H9 (cell line): ENCODE measurements around the gene USP35. TPM values are rescaled to one million over a fixed set of nuclear protein-coding genes. Genes with fewer than 3 reads are reported as not detected.

Source experiments
- DNase-seq: peaks from one replicate; pipeline ENCODE4 v3.0.0-alpha.2; 2017
- H2AFZ ChIP-seq: one replicate; pipeline ENCODE4 v1.6.1; 2013; ENCODE audit warnings: mild to moderate bottlenecking, low read length, control low read depth, moderate library complexity
- H2AK5ac ChIP-seq: 2 replicates; pipeline ENCODE4 v1.6.1; 2013; ENCODE audit warnings: low read length, control low read depth, mixed read lengths; ENCODE audit not compliant: insufficient read length
- H2BK120ac ChIP-seq: one replicate; pipeline ENCODE4 v1.6.1; 2013; ENCODE audit warnings: low read depth, mild to moderate bottlenecking, low read length, control low read depth, inconsistent platforms; ENCODE audit not compliant: poor library complexity, severe bottlenecking
- H2BK12ac ChIP-seq: 2 replicates; pipeline ENCODE4 v1.6.1; 2013; ENCODE audit warnings: low read length, control low read depth, mixed read lengths, low read depth; ENCODE audit not compliant: insufficient read length
- H2BK15ac ChIP-seq: 2 replicates; pipeline ENCODE4 v1.6.1; 2013; ENCODE audit warnings: low read depth, low read length, control low read depth
- H2BK20ac ChIP-seq: one replicate; pipeline ENCODE4 v1.6.1; 2013; ENCODE audit warnings: low read depth, mild to moderate bottlenecking, low read length, control low read depth, inconsistent platforms; ENCODE audit not compliant: poor library complexity, severe bottlenecking
- H2BK5ac ChIP-seq: 2 replicates; pipeline ENCODE4 v1.6.1; 2013; ENCODE audit warnings: low read length, control low read depth, mixed read lengths; ENCODE audit not compliant: insufficient read length
- H3K14ac ChIP-seq: 2 replicates; pipeline ENCODE4 v1.6.1; 2013; ENCODE audit warnings: low read length, control low read depth; ENCODE audit not compliant: insufficient read depth
- H3K18ac ChIP-seq: 2 replicates; pipeline ENCODE4 v1.6.1; 2013; ENCODE audit warnings: low read depth, mild to moderate bottlenecking, mixed read lengths, low read length, control low read depth; ENCODE audit not compliant: insufficient read length
- H3K23ac ChIP-seq: 2 replicates; pipeline ENCODE4 v1.6.1; 2013; ENCODE audit warnings: low read length, control low read depth, mixed read lengths, low read depth; ENCODE audit not compliant: insufficient read length
- H3K23me2 ChIP-seq: 2 replicates; pipeline ENCODE4 v1.6.1; 2013; ENCODE audit warnings: low read depth, mild to moderate bottlenecking, mixed read lengths, low read length, control low read depth; ENCODE audit not compliant: insufficient read length, poor library complexity, severe bottlenecking
- H3K27ac ChIP-seq: 2 replicates; pipeline ENCODE4 v1.5.1; 2013; ENCODE audit warnings: low read length, control low read depth, mixed read lengths, low read depth; ENCODE audit not compliant: insufficient read length
- H3K27me3 ChIP-seq: 2 replicates; pipeline ENCODE4 v1.6.1; 2013; ENCODE audit warnings: low read length, control low read depth, inconsistent platforms; ENCODE audit not compliant: insufficient read depth
- H3K4ac ChIP-seq: 2 replicates; pipeline ENCODE4 v1.6.1; 2013; ENCODE audit warnings: low read depth, mild to moderate bottlenecking, control low read depth, inconsistent platforms, low read length, moderate library complexity
- H3K4me1 ChIP-seq: 2 replicates; pipeline ENCODE4 v1.6.1; 2013; ENCODE audit warnings: low read length, control low read depth, inconsistent platforms; ENCODE audit not compliant: insufficient read depth
- H3K4me2 ChIP-seq: 2 replicates; pipeline ENCODE4 v1.6.1; 2013; ENCODE audit warnings: low read length, control low read depth, mixed read lengths; ENCODE audit not compliant: insufficient read length, insufficient read depth
- H3K56ac ChIP-seq: 2 replicates; pipeline ENCODE4 v1.6.1; 2013; ENCODE audit warnings: low read depth, mild to moderate bottlenecking, mixed read lengths, low read length, control low read depth; ENCODE audit not compliant: insufficient read length
- H3K79me1 ChIP-seq: 2 replicates; pipeline ENCODE4 v1.6.1; 2013; ENCODE audit warnings: low read depth, mild to moderate bottlenecking, moderate library complexity, low read length, control low read depth, inconsistent platforms; ENCODE audit not compliant: insufficient read depth, poor library complexity, severe bottlenecking
- H3K79me2 ChIP-seq: 2 replicates; pipeline ENCODE4 v1.6.1; 2013; ENCODE audit warnings: low read length, control low read depth, inconsistent platforms; ENCODE audit not compliant: insufficient read depth
- H3K9ac ChIP-seq: 2 replicates; pipeline ENCODE4 v1.6.1; 2013; ENCODE audit warnings: low read length, control low read depth, mixed read lengths; ENCODE audit not compliant: insufficient read length; ENCODE audit errors: extremely low read depth
- H3K9me3 ChIP-seq: one replicate; pipeline ENCODE4 v1.6.1; 2013; ENCODE audit warnings: low read depth, low read length, inconsistent platforms; ENCODE audit not compliant: control insufficient read depth
- H3T11ph ChIP-seq: one replicate; pipeline ENCODE4 v1.6.1; 2013; ENCODE audit warnings: mild to moderate bottlenecking, low read length, control low read depth, inconsistent platforms
- H4K20me1 ChIP-seq: one replicate; pipeline ENCODE4 v1.6.1; 2013; ENCODE audit not compliant: control insufficient read depth, insufficient read length, insufficient read depth
- H4K5ac ChIP-seq: 2 replicates; pipeline ENCODE4 v1.6.1; 2013; ENCODE audit warnings: low read depth, mild to moderate bottlenecking, mixed read lengths, low read length, control low read depth; ENCODE audit not compliant: insufficient read length
- H4K8ac ChIP-seq: replicated peaks from 2 replicates; pipeline ENCODE4 v1.6.1; 2013; ENCODE audit warnings: low read length, control low read depth, mixed read lengths, low read depth; ENCODE audit not compliant: insufficient read length
- H4K91ac ChIP-seq: 2 replicates; pipeline ENCODE4 v1.6.1; 2013; ENCODE audit warnings: low read depth, mild to moderate bottlenecking, moderate library complexity, mixed read lengths, low read length, control low read depth; ENCODE audit not compliant: insufficient read length
- H3K27ac Mint-ChIP-seq, 3 experiments: 2 replicates in 2 of 3; 3 replicates in 1 of 3; pipeline ENCODE4 v1.8.0; 2020 to 2021; ENCODE audit warnings: mixed read lengths in 3 of 3, mild to moderate bottlenecking in 1 of 3, moderate library complexity in 1 of 3
- H3K27me3 Mint-ChIP-seq: 2 replicates; pipeline ENCODE4 v1.8.0; 2021; ENCODE audit warnings: low read depth, mild to moderate bottlenecking, moderate library complexity, mixed read lengths
- H3K36me3 Mint-ChIP-seq, 3 experiments: 2 replicates in 2 of 3; 3 replicates in 1 of 3; pipeline ENCODE4 v1.8.0; 2020 to 2021; ENCODE audit warnings: low read depth in 3 of 3, mixed read lengths in 3 of 3; ENCODE audit not compliant: insufficient read depth in 1 of 3
- H3K4me1 Mint-ChIP-seq, 2 experiments: 2 replicates each; pipeline ENCODE4 v1.8.0; 2020; ENCODE audit warnings: mixed read lengths in 2 of 2
- H3K4me3 Mint-ChIP-seq, 2 experiments: 2 replicates in 1 of 2; 3 replicates in 1 of 2; pipeline ENCODE4 v1.8.0; 2020 to 2021; ENCODE audit warnings: mild to moderate bottlenecking in 2 of 2, mixed read lengths in 2 of 2, moderate library complexity in 1 of 2
- H3K9me3 Mint-ChIP-seq, 2 experiments: 2 replicates in 1 of 2; 3 replicates in 1 of 2; pipeline ENCODE4 v1.8.0; 2020; ENCODE audit warnings: mild to moderate bottlenecking in 2 of 2, mixed read lengths in 2 of 2, moderate library complexity in 1 of 2
- WGBS: extraction: QIAGEN DNeasy Blood & Tissue Kit; methylation state at CpG from one replicate; pipeline ENCODE4 v1.1.7; 2013; ENCODE audit warnings: missing lambda C conversion rate, low lambda C conversion rate, mixed read lengths; ENCODE audit not compliant: insufficient read length; ENCODE audit errors: extremely low coverage; 5-methylcytosine and 5-hydroxymethylcytosine counted together
- total RNA-seq: library from RNA; stranded (reverse); gene quantifications from 2 replicates; pipeline ENCODE4 v1.2.1, GENCODE V29; 2021
- TF ChIP-seq, protein P1 (sequence below): fragments of 200-600 bp; sonication (generic); conservative IDR thresholded peaks from 3 replicates; pipeline ENCODE4 v1.8.0; 2021; ENCODE audit warnings: antibody characterized with exemption, mild to moderate bottlenecking

USP35 gene
- total RNA-seq, 1 experiment from 2014 or later = 6.8 TPM

DNA sequence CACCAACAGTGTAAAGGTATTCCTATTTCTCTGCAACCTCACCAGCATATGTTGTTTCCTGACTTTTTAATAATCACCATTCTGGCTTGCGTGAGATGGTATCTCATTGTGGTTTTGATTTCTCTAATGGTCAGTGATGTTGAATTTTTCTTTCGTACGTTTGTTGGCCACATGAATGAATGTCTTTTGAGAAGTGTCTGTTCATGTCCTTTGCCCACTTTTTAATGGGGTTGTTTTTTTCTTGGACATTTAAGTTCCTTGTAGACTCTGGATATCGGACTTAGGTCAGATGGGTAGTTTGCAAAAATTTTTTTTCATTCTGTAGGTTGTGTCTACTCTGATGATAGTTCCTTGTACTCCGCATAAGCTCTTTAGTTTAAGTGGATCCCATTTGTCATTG lies 22.8 kb downstream of the USP35 start:
- Histone ChIP-seq H3K4ac (no peak overlapping the region), H3K56ac (no peak overlapping the region), H3K23me2 (no peaks in the 10 kb centered on the region), H3K14ac (no peak overlapping the region), H3T11ph (no peak overlapping the region), H2BK20ac (no peak overlapping the region), H3K79me2 (no peaks in the 10 kb centered on the region), H2AFZ (no peak overlapping the region), H3K4me1 (no peaks in the 10 kb centered on the region), H3K9ac (no peak overlapping the region), H2BK120ac (no peak overlapping the region), H4K8ac (no peak overlapping the region), H3K23ac (no peak overlapping the region), H2AK5ac (no peak overlapping the region), H3K4me2 (no peak overlapping the region), H3K27ac (no peak overlapping the region), H2BK15ac (no peak overlapping the region), H4K5ac (no peak overlapping the region), H4K20me1 (no peaks in the 10 kb centered on the region), H3K18ac (no peak overlapping the region), H4K91ac (no peak overlapping the region), H2BK12ac (no peak overlapping the region), H3K27me3 (no peaks in the 10 kb centered on the region), H3K9me3 (no peaks in the 10 kb centered on the region), H3K79me1 (no peaks in the 10 kb centered on the region), H2BK5ac (no peak overlapping the region)
- Mint-ChIP-seq H3K4me1 (peaks cover 3 to 5% of the 10 kb centered on the region in 2 experiments; a peak in 2 of 4 replicates), H3K27me3 (no peaks in the 10 kb centered on the region; the same call in 1 of the 2 replicates), H3K9me3 (no peaks in the 10 kb centered on the region), H3K4me3 (no peak overlapping the region), H3K36me3 (peaks cover 11 to 27% (median 22%) of the 10 kb centered on the region in 3 experiments), H3K27ac (no peak overlapping the region)
- WGBS = no CpG with 5 or more reads among the region's 5 CpGs
- no peak for DNase-seq
- TF ChIP-seq, protein P1, sequence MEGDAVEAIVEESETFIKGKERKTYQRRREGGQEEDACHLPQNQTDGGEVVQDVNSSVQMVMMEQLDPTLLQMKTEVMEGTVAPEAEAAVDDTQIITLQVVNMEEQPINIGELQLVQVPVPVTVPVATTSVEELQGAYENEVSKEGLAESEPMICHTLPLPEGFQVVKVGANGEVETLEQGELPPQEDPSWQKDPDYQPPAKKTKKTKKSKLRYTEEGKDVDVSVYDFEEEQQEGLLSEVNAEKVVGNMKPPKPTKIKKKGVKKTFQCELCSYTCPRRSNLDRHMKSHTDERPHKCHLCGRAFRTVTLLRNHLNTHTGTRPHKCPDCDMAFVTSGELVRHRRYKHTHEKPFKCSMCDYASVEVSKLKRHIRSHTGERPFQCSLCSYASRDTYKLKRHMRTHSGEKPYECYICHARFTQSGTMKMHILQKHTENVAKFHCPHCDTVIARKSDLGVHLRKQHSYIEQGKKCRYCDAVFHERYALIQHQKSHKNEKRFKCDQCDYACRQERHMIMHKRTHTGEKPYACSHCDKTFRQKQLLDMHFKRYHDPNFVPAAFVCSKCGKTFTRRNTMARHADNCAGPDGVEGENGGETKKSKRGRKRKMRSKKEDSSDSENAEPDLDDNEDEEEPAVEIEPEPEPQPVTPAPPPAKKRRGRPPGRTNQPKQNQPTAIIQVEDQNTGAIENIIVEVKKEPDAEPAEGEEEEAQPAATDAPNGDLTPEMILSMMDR = no peak
